H9 (cell line): ENCODE measurements around the gene AIG1. TPM values are rescaled to one million over a fixed set of nuclear protein-coding genes. Genes with fewer than 3 reads are reported as not detected.

Source experiments
- DNase-seq: peaks from one replicate; pipeline ENCODE4 v3.0.0-alpha.2; 2017
- H2AFZ ChIP-seq: one replicate; pipeline ENCODE4 v1.6.1; 2013; ENCODE audit warnings: mild to moderate bottlenecking, low read length, control low read depth, moderate library complexity
- H2AK5ac ChIP-seq: 2 replicates; pipeline ENCODE4 v1.6.1; 2013; ENCODE audit warnings: low read length, control low read depth, mixed read lengths; ENCODE audit not compliant: insufficient read length
- H2BK120ac ChIP-seq: one replicate; pipeline ENCODE4 v1.6.1; 2013; ENCODE audit warnings: low read depth, mild to moderate bottlenecking, low read length, control low read depth, inconsistent platforms; ENCODE audit not compliant: poor library complexity, severe bottlenecking
- H2BK12ac ChIP-seq: 2 replicates; pipeline ENCODE4 v1.6.1; 2013; ENCODE audit warnings: low read length, control low read depth, mixed read lengths, low read depth; ENCODE audit not compliant: insufficient read length
- H2BK15ac ChIP-seq: 2 replicates; pipeline ENCODE4 v1.6.1; 2013; ENCODE audit warnings: low read depth, low read length, control low read depth
- H2BK20ac ChIP-seq: one replicate; pipeline ENCODE4 v1.6.1; 2013; ENCODE audit warnings: low read depth, mild to moderate bottlenecking, low read length, control low read depth, inconsistent platforms; ENCODE audit not compliant: poor library complexity, severe bottlenecking
- H2BK5ac ChIP-seq: 2 replicates; pipeline ENCODE4 v1.6.1; 2013; ENCODE audit warnings: low read length, control low read depth, mixed read lengths; ENCODE audit not compliant: insufficient read length
- H3K14ac ChIP-seq: 2 replicates; pipeline ENCODE4 v1.6.1; 2013; ENCODE audit warnings: low read length, control low read depth; ENCODE audit not compliant: insufficient read depth
- H3K18ac ChIP-seq: 2 replicates; pipeline ENCODE4 v1.6.1; 2013; ENCODE audit warnings: low read depth, mild to moderate bottlenecking, mixed read lengths, low read length, control low read depth; ENCODE audit not compliant: insufficient read length
- H3K23ac ChIP-seq: 2 replicates; pipeline ENCODE4 v1.6.1; 2013; ENCODE audit warnings: low read length, control low read depth, mixed read lengths, low read depth; ENCODE audit not compliant: insufficient read length
- H3K23me2 ChIP-seq: 2 replicates; pipeline ENCODE4 v1.6.1; 2013; ENCODE audit warnings: low read depth, mild to moderate bottlenecking, mixed read lengths, low read length, control low read depth; ENCODE audit not compliant: insufficient read length, poor library complexity, severe bottlenecking
- H3K27ac ChIP-seq: 2 replicates; pipeline ENCODE4 v1.5.1; 2013; ENCODE audit warnings: low read length, control low read depth, mixed read lengths, low read depth; ENCODE audit not compliant: insufficient read length
- H3K27me3 ChIP-seq: 2 replicates; pipeline ENCODE4 v1.6.1; 2013; ENCODE audit warnings: low read length, control low read depth, inconsistent platforms; ENCODE audit not compliant: insufficient read depth
- H3K4ac ChIP-seq: 2 replicates; pipeline ENCODE4 v1.6.1; 2013; ENCODE audit warnings: low read depth, mild to moderate bottlenecking, control low read depth, inconsistent platforms, low read length, moderate library complexity
- H3K4me1 ChIP-seq: 2 replicates; pipeline ENCODE4 v1.6.1; 2013; ENCODE audit warnings: low read length, control low read depth, inconsistent platforms; ENCODE audit not compliant: insufficient read depth
- H3K4me2 ChIP-seq: 2 replicates; pipeline ENCODE4 v1.6.1; 2013; ENCODE audit warnings: low read length, control low read depth, mixed read lengths; ENCODE audit not compliant: insufficient read length, insufficient read depth
- H3K56ac ChIP-seq: 2 replicates; pipeline ENCODE4 v1.6.1; 2013; ENCODE audit warnings: low read depth, mild to moderate bottlenecking, mixed read lengths, low read length, control low read depth; ENCODE audit not compliant: insufficient read length
- H3K79me1 ChIP-seq: 2 replicates; pipeline ENCODE4 v1.6.1; 2013; ENCODE audit warnings: low read depth, mild to moderate bottlenecking, moderate library complexity, low read length, control low read depth, inconsistent platforms; ENCODE audit not compliant: insufficient read depth, poor library complexity, severe bottlenecking
- H3K79me2 ChIP-seq: 2 replicates; pipeline ENCODE4 v1.6.1; 2013; ENCODE audit warnings: low read length, control low read depth, inconsistent platforms; ENCODE audit not compliant: insufficient read depth
- H3K9ac ChIP-seq: 2 replicates; pipeline ENCODE4 v1.6.1; 2013; ENCODE audit warnings: low read length, control low read depth, mixed read lengths; ENCODE audit not compliant: insufficient read length; ENCODE audit errors: extremely low read depth
- H3K9me3 ChIP-seq: one replicate; pipeline ENCODE4 v1.6.1; 2013; ENCODE audit warnings: low read depth, low read length, inconsistent platforms; ENCODE audit not compliant: control insufficient read depth
- H3T11ph ChIP-seq: one replicate; pipeline ENCODE4 v1.6.1; 2013; ENCODE audit warnings: mild to moderate bottlenecking, low read length, control low read depth, inconsistent platforms
- H4K20me1 ChIP-seq: one replicate; pipeline ENCODE4 v1.6.1; 2013; ENCODE audit not compliant: control insufficient read depth, insufficient read length, insufficient read depth
- H4K5ac ChIP-seq: 2 replicates; pipeline ENCODE4 v1.6.1; 2013; ENCODE audit warnings: low read depth, mild to moderate bottlenecking, mixed read lengths, low read length, control low read depth; ENCODE audit not compliant: insufficient read length
- H4K8ac ChIP-seq: replicated peaks from 2 replicates; pipeline ENCODE4 v1.6.1; 2013; ENCODE audit warnings: low read length, control low read depth, mixed read lengths, low read depth; ENCODE audit not compliant: insufficient read length
- H4K91ac ChIP-seq: 2 replicates; pipeline ENCODE4 v1.6.1; 2013; ENCODE audit warnings: low read depth, mild to moderate bottlenecking, moderate library complexity, mixed read lengths, low read length, control low read depth; ENCODE audit not compliant: insufficient read length
- H3K27ac Mint-ChIP-seq, 3 experiments: 2 replicates in 2 of 3; 3 replicates in 1 of 3; pipeline ENCODE4 v1.8.0; 2020 to 2021; ENCODE audit warnings: mixed read lengths in 3 of 3, mild to moderate bottlenecking in 1 of 3, moderate library complexity in 1 of 3
- H3K27me3 Mint-ChIP-seq: 2 replicates; pipeline ENCODE4 v1.8.0; 2021; ENCODE audit warnings: low read depth, mild to moderate bottlenecking, moderate library complexity, mixed read lengths
- H3K36me3 Mint-ChIP-seq, 3 experiments: 2 replicates in 2 of 3; 3 replicates in 1 of 3; pipeline ENCODE4 v1.8.0; 2020 to 2021; ENCODE audit warnings: low read depth in 3 of 3, mixed read lengths in 3 of 3; ENCODE audit not compliant: insufficient read depth in 1 of 3
- H3K4me1 Mint-ChIP-seq, 2 experiments: 2 replicates each; pipeline ENCODE4 v1.8.0; 2020; ENCODE audit warnings: mixed read lengths in 2 of 2
- H3K4me3 Mint-ChIP-seq, 2 experiments: 2 replicates in 1 of 2; 3 replicates in 1 of 2; pipeline ENCODE4 v1.8.0; 2020 to 2021; ENCODE audit warnings: mild to moderate bottlenecking in 2 of 2, mixed read lengths in 2 of 2, moderate library complexity in 1 of 2
- H3K9me3 Mint-ChIP-seq, 2 experiments: 2 replicates in 1 of 2; 3 replicates in 1 of 2; pipeline ENCODE4 v1.8.0; 2020; ENCODE audit warnings: mild to moderate bottlenecking in 2 of 2, mixed read lengths in 2 of 2, moderate library complexity in 1 of 2
- CTCF ChIP-seq: fragments of 200-600 bp; sonication (generic); conservative IDR thresholded peaks from 3 replicates; pipeline ENCODE4 v1.8.0; 2021; ENCODE audit warnings: antibody characterized with exemption, mild to moderate bottlenecking
- WGBS: extraction: QIAGEN DNeasy Blood & Tissue Kit; methylation state at CpG from one replicate; pipeline ENCODE4 v1.1.7; 2013; ENCODE audit warnings: missing lambda C conversion rate, low lambda C conversion rate, mixed read lengths; ENCODE audit not compliant: insufficient read length; ENCODE audit errors: extremely low coverage; 5-methylcytosine and 5-hydroxymethylcytosine counted together
- total RNA-seq: library from RNA; stranded (reverse); gene quantifications from 2 replicates; pipeline ENCODE4 v1.2.1, GENCODE V29; 2021

The AIG1 gene
- total RNA-seq, 1 experiment from 2014 or later = 44.6 TPM

- DNase-seq = no peak
- Histone ChIP-seq H3K4me1 (peaks cover 4% of the 10 kb centered on the region; the same call in 1 of the 2 replicates), H3K18ac (no peak overlapping the region), H3K27me3 (no peaks in the 10 kb centered on the region), H3K27ac (no peak overlapping the region), H3K23me2 (no peaks in the 10 kb centered on the region), H2AFZ (no peak overlapping the region), H3K4ac (no peak overlapping the region), H2BK20ac (no peak overlapping the region), H3K9ac (no peak overlapping the region), H2BK12ac (no peak overlapping the region), H3K56ac (no peak overlapping the region), H3K79me1 (no peaks in the 10 kb centered on the region), H3K4me2 (no peak overlapping the region), H4K91ac (no peak overlapping the region), H4K8ac (no peak overlapping the region), H2BK15ac (no peak overlapping the region), H2BK5ac (no peak overlapping the region), H3K23ac (no peak overlapping the region), H3K79me2 (no peaks in the 10 kb centered on the region), H2BK120ac (no peak overlapping the region), H3K9me3 (no peaks in the 10 kb centered on the region), H4K5ac (no peak overlapping the region), H2AK5ac (no peak overlapping the region), H4K20me1 (no peaks in the 10 kb centered on the region), H3T11ph (no peak overlapping the region), H3K14ac (no peak overlapping the region)
- Mint-ChIP-seq H3K36me3 (peaks cover 0 to 13% (median 0%) of the 10 kb centered on the region in 3 experiments; a peak in 3 of 7 replicates), H3K27me3 (peaks cover 1% of the 10 kb centered on the region; the same call in 1 of the 2 replicates), H3K4me1 (peaks cover 9 to 16% of the 10 kb centered on the region in 2 experiments), H3K4me3 (no peak overlapping the region), H3K27ac (no peak overlapping the region), H3K9me3 (peaks cover 11 to 14% of the 10 kb centered on the region in 2 experiments; a peak in 4 of 5 replicates)
- TF ChIP-seq CTCF = no peak
- WGBS = no CpG with 5 or more reads among the region's 5 CpGs
Observed at GRCh38 chr6:143052282-143052681, 8.4 kb upstream of the AIG1 start.
